H9 (cell line): ENCODE results near the gene ZNF627. TPM values are rescaled to one million over a fixed set of nuclear protein-coding genes. Genes with fewer than 3 reads are reported as not detected.

Source experiments
- DNase-seq: peaks from one replicate; pipeline ENCODE4 v3.0.0-alpha.2; 2017
- H2AFZ ChIP-seq: one replicate; pipeline ENCODE4 v1.6.1; 2013; ENCODE audit warnings: mild to moderate bottlenecking, low read length, control low read depth, moderate library complexity
- H2AK5ac ChIP-seq: 2 replicates; pipeline ENCODE4 v1.6.1; 2013; ENCODE audit warnings: low read length, control low read depth, mixed read lengths; ENCODE audit not compliant: insufficient read length
- H2BK120ac ChIP-seq: one replicate; pipeline ENCODE4 v1.6.1; 2013; ENCODE audit warnings: low read depth, mild to moderate bottlenecking, low read length, control low read depth, inconsistent platforms; ENCODE audit not compliant: poor library complexity, severe bottlenecking
- H2BK12ac ChIP-seq: 2 replicates; pipeline ENCODE4 v1.6.1; 2013; ENCODE audit warnings: low read length, control low read depth, mixed read lengths, low read depth; ENCODE audit not compliant: insufficient read length
- H2BK15ac ChIP-seq: 2 replicates; pipeline ENCODE4 v1.6.1; 2013; ENCODE audit warnings: low read depth, low read length, control low read depth
- H2BK20ac ChIP-seq: one replicate; pipeline ENCODE4 v1.6.1; 2013; ENCODE audit warnings: low read depth, mild to moderate bottlenecking, low read length, control low read depth, inconsistent platforms; ENCODE audit not compliant: poor library complexity, severe bottlenecking
- H2BK5ac ChIP-seq: 2 replicates; pipeline ENCODE4 v1.6.1; 2013; ENCODE audit warnings: low read length, control low read depth, mixed read lengths; ENCODE audit not compliant: insufficient read length
- H3K14ac ChIP-seq: 2 replicates; pipeline ENCODE4 v1.6.1; 2013; ENCODE audit warnings: low read length, control low read depth; ENCODE audit not compliant: insufficient read depth
- H3K18ac ChIP-seq: 2 replicates; pipeline ENCODE4 v1.6.1; 2013; ENCODE audit warnings: low read depth, mild to moderate bottlenecking, mixed read lengths, low read length, control low read depth; ENCODE audit not compliant: insufficient read length
- H3K23ac ChIP-seq: 2 replicates; pipeline ENCODE4 v1.6.1; 2013; ENCODE audit warnings: low read length, control low read depth, mixed read lengths, low read depth; ENCODE audit not compliant: insufficient read length
- H3K23me2 ChIP-seq: 2 replicates; pipeline ENCODE4 v1.6.1; 2013; ENCODE audit warnings: low read depth, mild to moderate bottlenecking, mixed read lengths, low read length, control low read depth; ENCODE audit not compliant: insufficient read length, poor library complexity, severe bottlenecking
- H3K27ac ChIP-seq: 2 replicates; pipeline ENCODE4 v1.5.1; 2013; ENCODE audit warnings: low read length, control low read depth, mixed read lengths, low read depth; ENCODE audit not compliant: insufficient read length
- H3K27me3 ChIP-seq: 2 replicates; pipeline ENCODE4 v1.6.1; 2013; ENCODE audit warnings: low read length, control low read depth, inconsistent platforms; ENCODE audit not compliant: insufficient read depth
- H3K4ac ChIP-seq: 2 replicates; pipeline ENCODE4 v1.6.1; 2013; ENCODE audit warnings: low read depth, mild to moderate bottlenecking, control low read depth, inconsistent platforms, low read length, moderate library complexity
- H3K4me1 ChIP-seq: 2 replicates; pipeline ENCODE4 v1.6.1; 2013; ENCODE audit warnings: low read length, control low read depth, inconsistent platforms; ENCODE audit not compliant: insufficient read depth
- H3K4me2 ChIP-seq: 2 replicates; pipeline ENCODE4 v1.6.1; 2013; ENCODE audit warnings: low read length, control low read depth, mixed read lengths; ENCODE audit not compliant: insufficient read length, insufficient read depth
- H3K56ac ChIP-seq: 2 replicates; pipeline ENCODE4 v1.6.1; 2013; ENCODE audit warnings: low read depth, mild to moderate bottlenecking, mixed read lengths, low read length, control low read depth; ENCODE audit not compliant: insufficient read length
- H3K79me1 ChIP-seq: 2 replicates; pipeline ENCODE4 v1.6.1; 2013; ENCODE audit warnings: low read depth, mild to moderate bottlenecking, moderate library complexity, low read length, control low read depth, inconsistent platforms; ENCODE audit not compliant: insufficient read depth, poor library complexity, severe bottlenecking
- H3K79me2 ChIP-seq: 2 replicates; pipeline ENCODE4 v1.6.1; 2013; ENCODE audit warnings: low read length, control low read depth, inconsistent platforms; ENCODE audit not compliant: insufficient read depth
- H3K9ac ChIP-seq: 2 replicates; pipeline ENCODE4 v1.6.1; 2013; ENCODE audit warnings: low read length, control low read depth, mixed read lengths; ENCODE audit not compliant: insufficient read length; ENCODE audit errors: extremely low read depth
- H3K9me3 ChIP-seq: one replicate; pipeline ENCODE4 v1.6.1; 2013; ENCODE audit warnings: low read depth, low read length, inconsistent platforms; ENCODE audit not compliant: control insufficient read depth
- H3T11ph ChIP-seq: one replicate; pipeline ENCODE4 v1.6.1; 2013; ENCODE audit warnings: mild to moderate bottlenecking, low read length, control low read depth, inconsistent platforms
- H4K20me1 ChIP-seq: one replicate; pipeline ENCODE4 v1.6.1; 2013; ENCODE audit not compliant: control insufficient read depth, insufficient read length, insufficient read depth
- H4K5ac ChIP-seq: 2 replicates; pipeline ENCODE4 v1.6.1; 2013; ENCODE audit warnings: low read depth, mild to moderate bottlenecking, mixed read lengths, low read length, control low read depth; ENCODE audit not compliant: insufficient read length
- H4K8ac ChIP-seq: replicated peaks from 2 replicates; pipeline ENCODE4 v1.6.1; 2013; ENCODE audit warnings: low read length, control low read depth, mixed read lengths, low read depth; ENCODE audit not compliant: insufficient read length
- H4K91ac ChIP-seq: 2 replicates; pipeline ENCODE4 v1.6.1; 2013; ENCODE audit warnings: low read depth, mild to moderate bottlenecking, moderate library complexity, mixed read lengths, low read length, control low read depth; ENCODE audit not compliant: insufficient read length
- H3K27ac Mint-ChIP-seq, 3 experiments: 2 replicates in 2 of 3; 3 replicates in 1 of 3; pipeline ENCODE4 v1.8.0; 2020 to 2021; ENCODE audit warnings: mixed read lengths in 3 of 3, mild to moderate bottlenecking in 1 of 3, moderate library complexity in 1 of 3
- H3K27me3 Mint-ChIP-seq: 2 replicates; pipeline ENCODE4 v1.8.0; 2021; ENCODE audit warnings: low read depth, mild to moderate bottlenecking, moderate library complexity, mixed read lengths
- H3K36me3 Mint-ChIP-seq, 3 experiments: 2 replicates in 2 of 3; 3 replicates in 1 of 3; pipeline ENCODE4 v1.8.0; 2020 to 2021; ENCODE audit warnings: low read depth in 3 of 3, mixed read lengths in 3 of 3; ENCODE audit not compliant: insufficient read depth in 1 of 3
- H3K4me1 Mint-ChIP-seq, 2 experiments: 2 replicates each; pipeline ENCODE4 v1.8.0; 2020; ENCODE audit warnings: mixed read lengths in 2 of 2
- H3K4me3 Mint-ChIP-seq, 2 experiments: 2 replicates in 1 of 2; 3 replicates in 1 of 2; pipeline ENCODE4 v1.8.0; 2020 to 2021; ENCODE audit warnings: mild to moderate bottlenecking in 2 of 2, mixed read lengths in 2 of 2, moderate library complexity in 1 of 2
- H3K9me3 Mint-ChIP-seq, 2 experiments: 2 replicates in 1 of 2; 3 replicates in 1 of 2; pipeline ENCODE4 v1.8.0; 2020; ENCODE audit warnings: mild to moderate bottlenecking in 2 of 2, mixed read lengths in 2 of 2, moderate library complexity in 1 of 2
- CTCF ChIP-seq: fragments of 200-600 bp; sonication (generic); conservative IDR thresholded peaks from 3 replicates; pipeline ENCODE4 v1.8.0; 2021; ENCODE audit warnings: antibody characterized with exemption, mild to moderate bottlenecking
- WGBS: extraction: QIAGEN DNeasy Blood & Tissue Kit; methylation state at CpG from one replicate; pipeline ENCODE4 v1.1.7; 2013; ENCODE audit warnings: missing lambda C conversion rate, low lambda C conversion rate, mixed read lengths; ENCODE audit not compliant: insufficient read length; ENCODE audit errors: extremely low coverage; 5-methylcytosine and 5-hydroxymethylcytosine counted together
- total RNA-seq: library from RNA; stranded (reverse); gene quantifications from 2 replicates; pipeline ENCODE4 v1.2.1, GENCODE V29; 2021

The ZNF627 gene
- total RNA-seq, 1 experiment from 2014 or later, result 12.8 TPM

GRCh38 chr19:11606484-11606883, 9.2 kb downstream of the ZNF627 start:
- Histone ChIP-seq H2BK12ac (no peak overlapping the region), H3K9me3 (peaks cover 10% of the 10 kb centered on the region), H2BK20ac (no peak overlapping the region), H3K4me1 (no peaks in the 10 kb centered on the region), H3K4ac (no peak overlapping the region), H2AFZ (no peak overlapping the region), H3K9ac (no peak overlapping the region), H3K79me2 (peaks cover 5% of the 10 kb centered on the region; the same call in 1 of the 2 replicates), H3K27me3 (no peaks in the 10 kb centered on the region), H4K20me1 (no peaks in the 10 kb centered on the region), H4K5ac (no peak overlapping the region), H3K23ac (no peak overlapping the region), H2AK5ac (no peak overlapping the region), H3K79me1 (peaks cover 7% of the 10 kb centered on the region), H3K27ac (no peak overlapping the region), H2BK5ac (no peak overlapping the region), H2BK120ac (no peak overlapping the region), H3K14ac (no peak overlapping the region), H3K18ac (no peak overlapping the region), H3K56ac (no peak overlapping the region), H4K8ac (no peak overlapping the region), H2BK15ac (no peak overlapping the region), H3T11ph (no peak overlapping the region), H3K23me2 (no peaks in the 10 kb centered on the region), H4K91ac (no peak overlapping the region), H3K4me2 (no peak overlapping the region)
- DNase-seq, result no peak
- no CpG with 5 or more reads among the region's 8 CpGs for WGBS
- Mint-ChIP-seq H3K27me3 (no peaks in the 10 kb centered on the region), H3K36me3 (peaks cover 54 to 87% (median 80%) of the 10 kb centered on the region in 3 experiments), H3K27ac (no peak overlapping the region), H3K4me1 (peaks cover 15 to 23% of the 10 kb centered on the region in 2 experiments), H3K9me3 (peaks cover 43 to 72% of the 10 kb centered on the region in 2 experiments), H3K4me3 (no peak overlapping the region)
- no peak for TF ChIP-seq CTCF
